Right lobe of liver (tissue), 4 donors: ENCODE data around the gene POP5.

ENCODE experiments used
- POLR2A ChIP-seq: fragments of 450-650 bp; IDR thresholded peaks from one replicate; pipeline ENCODE4 v1.6.1; 2017; ENCODE audit warnings: antibody characterized with exemption, mild to moderate bottlenecking
- TF ChIP-seq, protein P1 (sequence below), 4 donors: fragments of 200-600 bp in 3 of 4; fragments of 450-650 bp in 1 of 4; IDR thresholded peaks; one replicate each; pipeline versions ENCODE4 v1.5.1 to v1.8.0; 2016 to 2022; ENCODE audit warnings: antibody characterized with exemption in 4 of 4, mild to moderate bottlenecking in 2 of 4
- donor health status: DM: no; HTN: no; CAD: no.
- donor health status: DM: no; HTN: no; CAD: no.
- donor health status: DM: no; HTN: yes; CAD: no.

DNA sequence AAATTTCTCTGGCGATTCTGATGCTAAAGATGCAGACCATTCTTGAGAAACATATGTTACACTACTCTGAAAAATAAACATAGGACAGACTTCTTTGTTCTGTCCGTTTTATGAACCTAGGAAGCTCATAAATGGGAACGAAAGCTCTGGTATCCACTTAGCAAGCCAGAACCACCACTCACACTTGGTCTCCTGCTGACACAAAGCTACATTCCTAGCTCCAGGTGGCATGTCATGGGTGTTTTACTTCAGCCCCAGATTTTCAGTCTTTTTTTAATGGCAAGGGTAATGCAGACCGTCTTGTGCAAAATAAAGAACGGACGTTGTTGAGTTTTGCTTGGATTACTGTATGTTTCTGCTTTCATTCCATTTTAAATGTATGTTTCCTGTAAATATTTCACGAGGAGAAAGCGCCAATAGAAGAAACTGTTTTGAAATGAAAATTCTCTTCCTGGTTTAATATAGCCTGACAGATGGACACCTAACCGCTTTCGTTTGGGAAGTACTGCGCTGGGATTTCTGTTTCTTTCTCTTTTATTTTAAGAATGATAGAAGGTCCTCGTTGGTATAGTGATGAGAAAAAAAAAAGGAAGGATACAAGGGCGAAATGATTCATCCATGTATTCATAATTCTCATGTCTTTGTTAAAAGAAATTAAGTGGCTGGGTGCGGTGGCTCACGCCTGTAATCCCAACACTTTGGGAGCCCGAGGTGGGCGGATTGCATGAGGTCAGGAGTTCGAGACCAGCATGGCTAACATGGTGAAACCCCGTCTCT, 51.4 kb downstream of the POP5 start:
- TF ChIP-seq, protein P1, sequence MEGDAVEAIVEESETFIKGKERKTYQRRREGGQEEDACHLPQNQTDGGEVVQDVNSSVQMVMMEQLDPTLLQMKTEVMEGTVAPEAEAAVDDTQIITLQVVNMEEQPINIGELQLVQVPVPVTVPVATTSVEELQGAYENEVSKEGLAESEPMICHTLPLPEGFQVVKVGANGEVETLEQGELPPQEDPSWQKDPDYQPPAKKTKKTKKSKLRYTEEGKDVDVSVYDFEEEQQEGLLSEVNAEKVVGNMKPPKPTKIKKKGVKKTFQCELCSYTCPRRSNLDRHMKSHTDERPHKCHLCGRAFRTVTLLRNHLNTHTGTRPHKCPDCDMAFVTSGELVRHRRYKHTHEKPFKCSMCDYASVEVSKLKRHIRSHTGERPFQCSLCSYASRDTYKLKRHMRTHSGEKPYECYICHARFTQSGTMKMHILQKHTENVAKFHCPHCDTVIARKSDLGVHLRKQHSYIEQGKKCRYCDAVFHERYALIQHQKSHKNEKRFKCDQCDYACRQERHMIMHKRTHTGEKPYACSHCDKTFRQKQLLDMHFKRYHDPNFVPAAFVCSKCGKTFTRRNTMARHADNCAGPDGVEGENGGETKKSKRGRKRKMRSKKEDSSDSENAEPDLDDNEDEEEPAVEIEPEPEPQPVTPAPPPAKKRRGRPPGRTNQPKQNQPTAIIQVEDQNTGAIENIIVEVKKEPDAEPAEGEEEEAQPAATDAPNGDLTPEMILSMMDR (IDR thresholded peaks at IDR 0.05) = peak in 1 of 4 donors; percentile 6
- peak; percentile 24 for TF ChIP-seq POLR2A
